Fibroblast of mammary gland (primary cell): ENCODE measurements around the gene DNAJC6.

Experiments used
- DNase-seq: peaks from one replicate; pipeline ENCODE4 v3.0.0-alpha.2; 2010; ENCODE audit warnings: low read depth
- H3K4me3 ChIP-seq: 2 replicates; pipeline ENCODE4 v1.5.1; 2011; ENCODE audit warnings: low read depth, mild to moderate bottlenecking, low read length, moderate library complexity; ENCODE audit not compliant: control insufficient read depth
- CTCF ChIP-seq: conservative IDR thresholded peaks from 2 replicates; pipeline ENCODE4 v1.5.1; 2011; ENCODE audit warnings: low read depth, low read length, inconsistent platforms; ENCODE audit not compliant: control insufficient read depth, insufficient read depth

DNAJC6 gene

GRCh38 chr1:65317866-65318653, 8.7 kb downstream of the DNAJC6 start:
- no peak for DNase-seq
- H3K4me3 ChIP-seq: no peak overlapping the region
- no peak for TF ChIP-seq CTCF

GRCh38 chr1:65319141-65319540, 9.8 kb downstream of the DNAJC6 start:
- H3K4me3 ChIP-seq: no peak overlapping the region
- no peak for DNase-seq
- TF ChIP-seq CTCF: no peak

GRCh38 chr1:65319754-65320153, 10.4 kb downstream of the DNAJC6 start:
- no peak overlapping the region for H3K4me3 ChIP-seq
- peak; percentile 5 for DNase-seq
- TF ChIP-seq CTCF: no peak

- H3K4me3 ChIP-seq: no peak overlapping the region
- DNase-seq: no peak
- TF ChIP-seq CTCF: no peak
These were observed 12.5 kb downstream of the DNAJC6 start for GRCh38 chr1:65321879-65322278.

- TF ChIP-seq CTCF: no peak
- no peak overlapping the region for H3K4me3 ChIP-seq
- DNase-seq: no peak
These were observed 13.9 kb downstream of the DNAJC6 start for GRCh38 chr1:65323246-65323645.

- DNase-seq: no peak
- no peak for TF ChIP-seq CTCF
- H3K4me3 ChIP-seq: no peak overlapping the region
These were observed 20.7 kb downstream of the DNAJC6 start for GRCh38 chr1:65330021-65330420.
